Hepatocyte (in vitro differentiated cells): Measurements from ENCODE around the gene UNC5CL. TPM values are rescaled to one million over a fixed set of nuclear protein-coding genes. Genes with fewer than 3 reads are reported as not detected.

ENCODE experiments used
- DNase-seq: peaks from one replicate; pipeline ENCODE4 v3.0.0-alpha.2; 2016; ENCODE audit warnings: low spot score
- H2AFZ ChIP-seq: fragments of 200-600 bp; sonication (generic); 2 replicates; pipeline ENCODE4 v1.6.0; 2016; ENCODE audit warnings: antibody characterized with exemption, mild to moderate bottlenecking
- H3K27ac ChIP-seq: fragments of 200-600 bp; sonication (generic); 2 replicates; pipeline ENCODE4 v1.5.1; 2016; ENCODE audit warnings: mild to moderate bottlenecking
- H3K27me3 ChIP-seq: fragments of 200-600 bp; sonication (generic); 2 replicates; pipeline ENCODE4 v1.6.1; 2016
- H3K36me3 ChIP-seq: fragments of 200-600 bp; sonication (generic); replicated peaks from 2 replicates; pipeline ENCODE4 v1.5.1; 2016; ENCODE audit warnings: low read depth; ENCODE audit not compliant: insufficient read depth
- H3K4me1 ChIP-seq: fragments of 200-600 bp; sonication (generic); 2 replicates; pipeline ENCODE4 v1.5.1; 2016; ENCODE audit warnings: mild to moderate bottlenecking, moderate library complexity; ENCODE audit not compliant: insufficient read depth
- H3K4me2 ChIP-seq: fragments of 200-600 bp; sonication (generic); 2 replicates; pipeline ENCODE4 v1.6.0; 2016
- H3K4me3 ChIP-seq: fragments of 200-600 bp; sonication (generic); 2 replicates; pipeline ENCODE4 v1.5.1; 2016; ENCODE audit warnings: mild to moderate bottlenecking
- H3K79me2 ChIP-seq: fragments of 200-600 bp; sonication (generic); 2 replicates; pipeline ENCODE4 v1.6.0; 2017; ENCODE audit warnings: mild to moderate bottlenecking
- H3K9me2 ChIP-seq: fragments of 200-600 bp; sonication (generic); replicated peaks from 2 replicates; pipeline ENCODE4 v1.6.0; 2017; ENCODE audit warnings: mild to moderate bottlenecking; ENCODE audit not compliant: insufficient read depth
- H3K9me3 ChIP-seq: fragments of 200-600 bp; sonication (generic); 2 replicates; pipeline ENCODE4 v1.5.1; 2016; ENCODE audit warnings: low read depth, mild to moderate bottlenecking
- H4K20me1 ChIP-seq: fragments of 200-600 bp; sonication (generic); 2 replicates; pipeline ENCODE4 v1.6.0; 2016; ENCODE audit warnings: mild to moderate bottlenecking; ENCODE audit not compliant: insufficient read depth, poor library complexity, severe bottlenecking
- CTCF ChIP-seq: fragments of 200-600 bp; sonication (generic); IDR thresholded peaks from 2 replicates; pipeline ENCODE4 v1.5.1; 2016; ENCODE audit warnings: antibody characterized with exemption, mild to moderate bottlenecking; ENCODE audit not compliant: poor library complexity
- EZH2 ChIP-seq: fragments of 200-600 bp; sonication (generic); IDR thresholded peaks from 2 replicates; pipeline ENCODE4 v1.6.1; 2016; ENCODE audit warnings: antibody characterized with exemption, mild to moderate bottlenecking, borderline replicate concordance
- EZH2phosphoT487 ChIP-seq: fragments of 200-600 bp; sonication (generic); IDR thresholded peaks from one replicate; pipeline ENCODE4 v1.6.1; 2018; ENCODE audit warnings: antibody characterized with exemption, mild to moderate bottlenecking, low read depth, moderate library complexity; ENCODE audit not compliant: unreplicated experiment, severe bottlenecking
- WGBS: methylation state at CpG from one replicate; pipeline ENCODE4 v1.1.6; 2016; ENCODE audit warnings: low lambda C conversion rate; ENCODE audit errors: missing lambda C conversion rate; 5-methylcytosine and 5-hydroxymethylcytosine counted together
- polyA plus RNA-seq: library from polyadenylated mRNA; unstranded; fragments of >200 nt; fragmentation: Nextera tagmentation; extraction: Ambion mirVana; gene quantifications from 2 replicates; pipeline ENCODE4 v1.2.1, GENCODE V29; 2016
- total RNA-seq: library from RNA; depleted of rRNA; stranded (reverse); fragments of >200 nt; gene quantifications from 2 replicates; pipeline ENCODE4 v1.2.3, GENCODE V29; 2014

UNC5CL gene
- total and polyA plus RNA-seq, 2 experiments from 2014 or later = 37.1 to 42.9 TPM

GRCh38 chr6:41071923-41072835 lies 33.2 kb upstream of the UNC5CL start, which contains the start of gene OARD1:
Gene OARD1, minus strand, starts transcription at chr6:41072356. Its CDS starts 722 bp downstream, at chr6:41071634.
- Histone ChIP-seq H3K79me2 (peaks cover 46% of the 10 kb centered on the region), H3K4me1 (peaks cover 15% of the 10 kb centered on the region), H4K20me1 (peaks cover 20% of the 10 kb centered on the region), H3K4me2 (peak within 1 kb of the TSS; percentile 93), H2AFZ (peak within 1 kb of the TSS; percentile 61), H3K4me3 (peak within 1 kb of the TSS; percentile 88), H3K9me2 (no peaks in the 10 kb centered on the region), H3K9me3 (no peaks in the 10 kb centered on the region), H3K27me3 (no peaks in the 10 kb centered on the region), H3K36me3 (no peaks in the 10 kb centered on the region), H3K27ac (peak within 1 kb of the TSS; percentile 99)
- TF ChIP-seq CTCF (no peak), EZH2 (no peak), EZH2phosphoT487 (no peak)
- WGBS = 1% methylated on average over 63 of the region's 63 CpGs
- DNase-seq = peak; percentile 100

- H2AFZ ChIP-seq = peak overlapping the region; percentile 60
- peaks cover 39% of the 10 kb centered on the region for H3K79me2 ChIP-seq
- DNase-seq = no peak
- TF ChIP-seq CTCF (no peak), EZH2phosphoT487 (no peak), EZH2 (no peak)
- peak overlapping the region; percentile 95 for H3K27ac ChIP-seq
- no peaks in the 10 kb centered on the region for H3K36me3 ChIP-seq
- no peaks in the 10 kb centered on the region for H3K9me2 ChIP-seq
- no peaks in the 10 kb centered on the region for H3K9me3 ChIP-seq
- H3K27me3 ChIP-seq = no peaks in the 10 kb centered on the region
- peak overlapping the region; percentile 46 for H3K4me3 ChIP-seq
- under 1% methylated on average over 16 of the region's 16 CpGs for WGBS
- H3K4me1 ChIP-seq = peaks cover 17% of the 10 kb centered on the region
- peak overlapping the region; percentile 76 for H3K4me2 ChIP-seq
- peaks cover 15% of the 10 kb centered on the region for H4K20me1 ChIP-seq
Measured at GRCh38 chr6:41071501-41071922, 32.5 kb upstream of the UNC5CL start.

GRCh38 chr6:41066867-41067304 lies 27.9 kb upstream of the UNC5CL start:
- peaks cover 34% of the 10 kb centered on the region for H3K4me1 ChIP-seq
- H3K4me2 ChIP-seq = no peak overlapping the region
- H3K9me3 ChIP-seq = no peaks in the 10 kb centered on the region
- H3K27ac ChIP-seq = no peak overlapping the region
- H3K27me3 ChIP-seq = no peaks in the 10 kb centered on the region
- 32% methylated on average over 3 of the region's 3 CpGs for WGBS
- H3K36me3 ChIP-seq = no peaks in the 10 kb centered on the region
- no peaks in the 10 kb centered on the region for H4K20me1 ChIP-seq
- TF ChIP-seq CTCF (peak; percentile 87), EZH2phosphoT487 (no peak)
- no peak overlapping the region for H2AFZ ChIP-seq
- H3K4me3 ChIP-seq = no peak overlapping the region
- H3K9me2 ChIP-seq = no peaks in the 10 kb centered on the region
- DNase-seq = peak; percentile 90
- H3K79me2 ChIP-seq = peaks cover 13% of the 10 kb centered on the region
